Measurements from ENCODE around the gene DAPP1. TPM values are rescaled to one million over a fixed set of nuclear protein-coding genes. Genes with fewer than 3 reads are reported as not detected.
A peak's percentile ranks its signal among the peaks of the same experiment; 100 is the strongest.

The DAPP1 gene
- total RNA-seq, 2 experiments from 2014 or later, result 55.7 to 71.9 TPM

DNA sequence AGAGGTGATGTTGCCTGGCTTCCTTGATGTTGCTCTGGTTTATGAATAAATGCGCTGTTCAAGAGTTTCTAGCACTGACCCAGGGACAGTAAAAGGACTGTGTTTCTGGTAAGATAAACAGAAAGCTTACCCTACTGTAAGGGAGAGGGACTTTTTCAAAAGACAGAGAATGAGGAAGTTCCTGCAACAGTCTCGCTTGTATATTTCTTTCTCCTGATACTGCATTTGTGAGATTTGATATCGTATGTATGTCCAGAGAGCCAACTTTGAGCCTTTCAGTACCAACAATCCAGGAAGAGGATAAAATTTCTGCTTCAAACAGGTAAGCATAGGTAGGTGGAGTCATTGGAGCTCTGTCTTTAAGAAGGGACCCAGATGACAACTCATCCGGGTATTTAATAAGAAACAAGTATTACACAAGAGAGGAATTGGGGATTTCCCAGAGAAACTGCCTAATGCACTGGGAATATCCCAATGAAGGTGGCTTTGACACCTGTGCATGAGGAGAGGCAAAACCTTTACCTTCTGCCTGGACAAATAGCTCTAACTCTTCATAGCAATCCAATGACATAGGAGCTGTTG, 773 bp downstream of the DAPP1 start:
- TF ChIP-seq EZH2phosphoT487 (IDR thresholded peaks at IDR 0.05; ENCODE audit: borderline replicate concordance, low read depth, low read length), result no peak
- TF ChIP-seq CTCF (conservative IDR thresholded peaks at IDR 0.05; ENCODE audit: low read length), result no peak
- Histone ChIP-seq H2AFZ (ENCODE audit: low read length) (no peak overlapping the region), H3K79me2 (ENCODE audit: insufficient read depth, low read depth, low read length) (peaks cover 56% of the 10 kb centered on the region), H3K4me3 (ENCODE audit: low read depth, low read length, poor library complexity, severe bottlenecking) (peak overlapping the region; percentile 80), H3K27ac (ENCODE audit: low read depth, low read length, poor library complexity, severe bottlenecking) (peak overlapping the region; percentile 95), H3K9me2 (ENCODE audit: insufficient read depth, low read length) (no peaks in the 10 kb centered on the region), H4K20me1 (ENCODE audit: insufficient read depth, low read length) (peaks cover 15% of the 10 kb centered on the region; the same call in 1 of the 2 replicates), H3K36me3 (ENCODE audit: insufficient read depth, low read length) (peaks cover 13% of the 10 kb centered on the region), H3K4me2 (ENCODE audit: low read length) (peak overlapping the region; percentile 99), H3K4me1 (ENCODE audit: insufficient read depth, low read length, poor library complexity, severe bottlenecking) (peaks cover 68% of the 10 kb centered on the region), H3K9me3 (ENCODE audit: low read length) (no peaks in the 10 kb centered on the region)
- POLR2A ChIA-PET, result interaction anchor here (0.8 to 2.9 kb wide), 14 partner anchors 9 to 253 kb away, joined by 3 to 25 read pairs (median 12); partner anchors contain the start of genes DNAJB14, H2AZ1, LAMTOR3 and TRMT10A
- no TSS peak for BruUV-seq (replicated peaks)
- DNase-seq (ENCODE audit: low spot score), result peak; percentile 59
- intact Hi-C loops (cut with micrococcal nuclease; ENCODE audit: unreplicated experiment), result loop anchor here (2.0 to 5.0 kb wide), 5 partner anchors 29 to 1530 kb away; partner anchors contain the start of genes EIF4E and PPP3CA
- CTCF ChIA-PET (ENCODE audit: unreplicated experiment), result interaction anchor here (1.0 to 1.6 kb wide), 3 partner anchors 10 to 130 kb away, joined by 3 to 5 read pairs (median 3); no protein-coding TSS in a partner anchor

DNA sequence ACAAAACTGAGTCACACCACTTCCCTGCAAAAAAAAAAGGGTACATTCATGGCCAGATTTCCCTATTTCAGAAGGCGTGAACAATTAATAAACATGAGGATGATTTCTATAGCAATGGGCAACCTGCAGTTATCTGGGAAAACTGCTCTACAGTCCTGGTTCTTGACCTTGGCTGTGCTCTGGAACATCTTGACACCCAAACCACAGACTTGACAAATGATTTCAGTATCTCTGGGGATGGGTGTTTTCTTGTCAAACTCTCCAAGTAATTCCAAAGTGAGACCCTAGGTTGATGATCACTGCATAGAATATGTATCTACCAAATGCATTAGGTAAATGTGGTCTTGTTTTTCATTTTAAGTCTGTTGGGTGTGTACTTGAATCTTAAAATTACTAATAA, 2.0 kb downstream of the DAPP1 start:
- TF ChIP-seq CTCF (conservative IDR thresholded peaks at IDR 0.05; ENCODE audit: low read length) (no peak), EZH2phosphoT487 (IDR thresholded peaks at IDR 0.05; ENCODE audit: borderline replicate concordance, low read depth, low read length) (no peak)
- Histone ChIP-seq H3K9me3 (ENCODE audit: low read length) (no peaks in the 10 kb centered on the region), H3K79me2 (ENCODE audit: insufficient read depth, low read depth, low read length) (peaks cover 69% of the 10 kb centered on the region), H3K27ac (ENCODE audit: low read depth, low read length, poor library complexity, severe bottlenecking) (peak overlapping the region; percentile 95), H3K4me2 (ENCODE audit: low read length) (peak overlapping the region; percentile 99), H2AFZ (ENCODE audit: low read length) (no peak overlapping the region), H4K20me1 (ENCODE audit: insufficient read depth, low read length) (peaks cover 15% of the 10 kb centered on the region; the same call in 1 of the 2 replicates), H3K36me3 (ENCODE audit: insufficient read depth, low read length) (peaks cover 24% of the 10 kb centered on the region), H3K9me2 (ENCODE audit: insufficient read depth, low read length) (no peaks in the 10 kb centered on the region), H3K4me3 (ENCODE audit: low read depth, low read length, poor library complexity, severe bottlenecking) (peak overlapping the region; percentile 80), H3K4me1 (ENCODE audit: insufficient read depth, low read length, poor library complexity, severe bottlenecking) (peaks cover 77% of the 10 kb centered on the region)
- POLR2A ChIA-PET, result interaction anchor here (1.2 to 2.9 kb wide), 6 partner anchors 10 to 255 kb away, joined by 3 to 25 read pairs (median 14); partner anchors contain the start of genes DNAJB14 and TRMT10A
- intact Hi-C loops (cut with micrococcal nuclease; ENCODE audit: unreplicated experiment), result loop anchor here (5.0 kb wide), 1 partner anchor 1529 kb away; the partner anchor contains the start of gene PPP3CA
- no peak for DNase-seq (ENCODE audit: low spot score)
- BruUV-seq (replicated peaks), result no TSS peak
- CTCF ChIA-PET (ENCODE audit: unreplicated experiment), result no interaction called here
